Osteocyte (in vitro differentiated cells): ENCODE results near the gene HDAC10. TPM values are rescaled to one million over a fixed set of nuclear protein-coding genes. Genes with fewer than 3 reads are reported as not detected.
A peak's percentile ranks its signal among the peaks of the same experiment; 100 is the strongest.

ENCODE experiments used
- DNase-seq: peaks from one replicate; pipeline ENCODE4 v3.0.0; 2021; ENCODE audit warnings: mixed read lengths; ENCODE audit not compliant: unreplicated experiment; ENCODE audit errors: extremely low spot score
- H3K27ac Mint-ChIP-seq: one replicate; pipeline ENCODE4 v1.8.0; 2021; ENCODE audit warnings: mild to moderate bottlenecking, mixed read lengths; ENCODE audit not compliant: unreplicated experiment
- H3K27me3 Mint-ChIP-seq: one replicate; pipeline ENCODE4 v1.8.0; 2021; ENCODE audit warnings: mixed read lengths; ENCODE audit not compliant: unreplicated experiment
- H3K36me3 Mint-ChIP-seq: one replicate; pipeline ENCODE4 v1.8.0; 2021; ENCODE audit warnings: mixed read lengths; ENCODE audit not compliant: unreplicated experiment
- H3K4me1 Mint-ChIP-seq: one replicate; pipeline ENCODE4 v1.8.0; 2021; ENCODE audit warnings: mixed read lengths; ENCODE audit not compliant: unreplicated experiment
- H3K4me3 Mint-ChIP-seq: one replicate; pipeline ENCODE4 v1.8.0; 2021; ENCODE audit warnings: mild to moderate bottlenecking, moderate library complexity, mixed read lengths; ENCODE audit not compliant: unreplicated experiment
- H3K9me3 Mint-ChIP-seq: one replicate; pipeline ENCODE4 v1.8.0; 2021; ENCODE audit warnings: mixed read lengths; ENCODE audit not compliant: unreplicated experiment
- total RNA-seq: library from RNA; stranded (reverse); gene quantifications from 2 replicates; pipeline ENCODE4 v1.2.1, GENCODE V29; 2021
- TF ChIP-seq, protein P1 (sequence below): fragments of 200-600 bp; sonication (generic); IDR thresholded peaks from 2 replicates; pipeline ENCODE4 v1.5.0; 2021; ENCODE audit warnings: antibody characterized with exemption, mild to moderate bottlenecking, moderate library complexity

HDAC10 gene
- total RNA-seq, 1 donor from 2014 or later, result 38.3 TPM

DNA sequence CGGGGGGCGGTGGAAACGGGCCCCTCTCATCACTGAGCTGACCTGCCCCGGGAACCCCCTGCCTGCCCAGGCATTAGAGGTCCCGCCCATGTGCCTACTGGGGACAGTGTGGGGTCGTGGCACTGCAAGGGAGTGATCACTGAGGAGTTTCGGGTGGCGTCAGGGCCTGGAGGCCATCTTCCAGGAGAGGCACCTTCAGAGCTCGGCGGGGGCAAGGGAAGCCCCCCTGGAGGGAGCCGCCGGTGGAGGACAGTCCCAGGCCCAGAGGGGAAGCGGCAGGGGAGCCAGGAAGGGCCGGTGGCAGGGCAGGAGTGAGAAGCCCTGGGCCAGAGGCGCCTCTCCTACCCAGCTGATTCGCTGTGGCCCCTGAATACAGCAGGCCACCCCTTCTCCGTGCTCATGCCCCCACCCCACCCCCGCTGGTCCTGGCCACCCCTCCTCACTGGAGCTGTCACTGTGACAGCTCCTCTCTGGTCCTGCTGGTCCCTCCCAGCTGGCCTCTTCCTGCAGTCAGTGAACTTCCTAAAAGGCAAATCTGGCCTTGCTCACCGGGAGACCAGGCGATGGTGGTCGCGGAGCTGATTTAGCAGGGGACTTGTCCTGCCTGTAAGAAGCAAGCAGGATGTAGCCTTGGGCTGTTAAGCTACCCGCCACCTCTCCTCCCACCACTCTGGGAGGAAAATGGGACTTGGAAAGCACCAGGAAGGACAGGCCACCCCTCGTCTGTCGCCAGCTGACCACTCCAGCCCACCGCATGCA lies 21.2 kb upstream of the HDAC10 start:
- TF ChIP-seq, protein P1, sequence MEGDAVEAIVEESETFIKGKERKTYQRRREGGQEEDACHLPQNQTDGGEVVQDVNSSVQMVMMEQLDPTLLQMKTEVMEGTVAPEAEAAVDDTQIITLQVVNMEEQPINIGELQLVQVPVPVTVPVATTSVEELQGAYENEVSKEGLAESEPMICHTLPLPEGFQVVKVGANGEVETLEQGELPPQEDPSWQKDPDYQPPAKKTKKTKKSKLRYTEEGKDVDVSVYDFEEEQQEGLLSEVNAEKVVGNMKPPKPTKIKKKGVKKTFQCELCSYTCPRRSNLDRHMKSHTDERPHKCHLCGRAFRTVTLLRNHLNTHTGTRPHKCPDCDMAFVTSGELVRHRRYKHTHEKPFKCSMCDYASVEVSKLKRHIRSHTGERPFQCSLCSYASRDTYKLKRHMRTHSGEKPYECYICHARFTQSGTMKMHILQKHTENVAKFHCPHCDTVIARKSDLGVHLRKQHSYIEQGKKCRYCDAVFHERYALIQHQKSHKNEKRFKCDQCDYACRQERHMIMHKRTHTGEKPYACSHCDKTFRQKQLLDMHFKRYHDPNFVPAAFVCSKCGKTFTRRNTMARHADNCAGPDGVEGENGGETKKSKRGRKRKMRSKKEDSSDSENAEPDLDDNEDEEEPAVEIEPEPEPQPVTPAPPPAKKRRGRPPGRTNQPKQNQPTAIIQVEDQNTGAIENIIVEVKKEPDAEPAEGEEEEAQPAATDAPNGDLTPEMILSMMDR, result no peak

DNA sequence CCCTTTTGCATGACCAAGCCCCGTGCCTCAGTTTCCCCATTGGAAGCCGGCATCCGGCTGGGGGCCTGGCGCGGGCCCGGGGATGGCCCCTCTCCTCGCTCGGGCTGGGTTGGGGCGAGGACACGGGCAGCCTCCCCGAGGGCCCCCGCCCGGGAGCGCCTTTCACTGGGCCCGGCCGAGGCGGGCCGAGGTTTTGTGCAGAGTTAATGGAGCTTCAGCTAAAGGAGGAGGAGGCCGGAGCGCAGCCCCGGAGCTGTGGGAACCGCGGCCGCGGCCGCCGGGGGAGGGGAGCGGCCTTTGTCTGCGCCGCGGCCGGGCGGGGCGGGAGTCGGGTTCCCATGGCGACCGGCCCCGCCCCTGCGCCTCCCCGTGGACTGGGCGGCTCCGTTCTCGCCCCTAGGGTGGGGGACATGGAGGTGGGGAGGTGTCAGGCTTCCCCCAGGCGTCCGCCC lies 20.5 kb upstream of the HDAC10 start:
- DNase-seq, result no peak
- H3K4me3 Mint-ChIP-seq, result no peak overlapping the region
- H3K9me3 Mint-ChIP-seq, result no peaks in the 10 kb centered on the region
- H3K27ac Mint-ChIP-seq, result no peak overlapping the region
- TF ChIP-seq, protein P1, result peak; percentile 39
- H3K36me3 Mint-ChIP-seq, result peaks cover 11% of the 10 kb centered on the region
- H3K4me1 Mint-ChIP-seq, result peaks cover 23% of the 10 kb centered on the region
- no peaks in the 10 kb centered on the region for H3K27me3 Mint-ChIP-seq

More for the DNA sequence above, 21.2 kb upstream of the HDAC10 start:
- peaks cover 14% of the 10 kb centered on the region for H3K36me3 Mint-ChIP-seq
- H3K4me3 Mint-ChIP-seq, result no peak overlapping the region
- peaks cover 23% of the 10 kb centered on the region for H3K4me1 Mint-ChIP-seq
- H3K9me3 Mint-ChIP-seq, result no peaks in the 10 kb centered on the region
- no peaks in the 10 kb centered on the region for H3K27me3 Mint-ChIP-seq
- no peak overlapping the region for H3K27ac Mint-ChIP-seq
- no peak for DNase-seq

DNA sequence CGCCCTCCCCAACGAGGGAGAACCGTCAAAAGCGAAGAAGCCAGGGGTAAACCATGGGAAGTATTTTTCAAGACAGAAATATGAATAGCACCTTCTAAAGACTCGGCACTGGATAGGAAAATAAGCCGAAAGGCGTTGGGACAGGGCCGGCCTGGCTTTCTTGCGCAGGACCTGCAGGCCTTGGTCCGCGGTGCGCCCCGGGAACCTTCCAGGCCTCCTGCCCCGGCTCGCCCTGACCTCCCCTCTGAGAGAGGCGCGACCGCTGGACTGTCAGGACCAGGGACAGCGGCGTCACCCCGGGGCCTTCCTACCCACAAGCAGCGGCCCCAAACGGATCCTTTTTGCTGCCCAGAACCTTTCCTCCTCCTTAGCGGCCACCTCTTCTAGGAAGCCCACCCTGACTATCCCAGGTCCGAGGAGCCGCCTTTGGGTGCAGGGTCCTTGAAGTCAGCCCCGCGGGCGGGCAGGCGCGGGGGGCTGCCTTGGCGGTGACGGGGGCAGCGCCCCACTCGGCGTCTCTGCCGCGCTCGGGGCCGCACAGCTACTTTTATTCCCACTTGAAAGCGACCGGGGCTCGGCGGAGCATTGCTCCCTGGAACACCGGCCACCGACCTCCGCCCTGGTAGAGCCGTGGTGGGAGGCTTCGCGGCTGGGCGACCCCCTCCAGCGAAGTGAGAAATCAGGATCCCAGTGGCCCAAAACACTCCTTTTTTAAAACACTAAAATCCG lies 19.8 kb upstream of the HDAC10 start:
- TF ChIP-seq, protein P1, result no peak
- DNase-seq, result peak; percentile 90
- H3K4me3 Mint-ChIP-seq, result peak overlapping the region; percentile 58
- peaks cover 11% of the 10 kb centered on the region for H3K36me3 Mint-ChIP-seq
- H3K27me3 Mint-ChIP-seq, result no peaks in the 10 kb centered on the region
- H3K27ac Mint-ChIP-seq, result no peak overlapping the region
- peaks cover 23% of the 10 kb centered on the region for H3K4me1 Mint-ChIP-seq
- no peaks in the 10 kb centered on the region for H3K9me3 Mint-ChIP-seq

DNA sequence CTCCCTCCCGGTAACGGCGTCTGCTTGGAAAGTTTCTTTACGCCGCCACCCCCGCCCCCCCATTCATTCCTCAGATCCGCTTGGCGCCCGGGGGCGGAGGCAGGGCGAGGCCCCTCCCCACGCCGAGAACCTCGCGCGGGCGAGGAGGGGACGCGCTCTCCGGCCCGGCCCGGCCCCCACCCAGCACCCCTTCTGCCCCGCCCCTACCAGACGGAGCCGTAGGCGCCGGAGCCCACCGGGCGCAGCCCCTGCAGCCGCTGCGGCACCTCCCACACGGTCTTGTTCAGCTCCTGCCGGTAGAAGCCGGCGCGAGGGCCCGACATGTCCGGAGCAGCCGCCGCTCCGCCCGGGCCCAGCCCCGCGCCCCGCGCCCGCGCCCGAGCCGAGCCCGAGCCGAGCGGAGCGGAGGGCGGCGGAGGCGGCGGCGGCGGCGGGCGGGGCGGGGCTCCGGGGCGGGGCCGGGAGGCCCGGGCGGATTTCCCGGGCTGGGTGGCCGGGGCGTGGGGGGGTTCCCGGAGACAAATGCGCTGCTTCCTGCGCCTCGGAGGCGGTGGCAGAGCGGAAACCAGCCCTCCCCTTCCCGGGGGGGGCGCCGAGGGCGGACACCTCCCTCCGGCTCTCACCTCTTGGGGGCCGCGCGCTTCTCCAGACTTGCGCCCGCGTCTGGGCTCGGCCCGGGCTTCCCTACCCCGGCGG lies 19.1 kb upstream of the HDAC10 start, which contains the start of gene MAPK11:
TSS of gene MAPK11 (minus strand) at position 411 of the 696 bp plus-strand sequence. CDS start at position 323, 88 bp downstream.
- H3K4me1 Mint-ChIP-seq, result peaks cover 23% of the 10 kb centered on the region
- H3K36me3 Mint-ChIP-seq, result peaks cover 9% of the 10 kb centered on the region
- TF ChIP-seq, protein P1, result no peak
- no peaks in the 10 kb centered on the region for H3K27me3 Mint-ChIP-seq
- H3K4me3 Mint-ChIP-seq, result peak within 1 kb of the TSS; percentile 61
- H3K9me3 Mint-ChIP-seq, result no peaks in the 10 kb centered on the region
- no peak within 1 kb of the TSS for H3K27ac Mint-ChIP-seq
- no peak for DNase-seq
